HPDE6-E6E7 (cell line): ENCODE measurements around the gene HDAC4.
A peak's percentile ranks its signal among the peaks of the same experiment; 100 is the strongest.

ENCODE experiments used
- DNase-seq: peaks from one replicate; pipeline ENCODE4 v3.0.0; 2011; ENCODE audit warnings: missing footprints; ENCODE audit errors: extremely low spot score

The HDAC4 gene

GRCh38 chr2:239012936-239013677 lies 387.7 kb downstream of the HDAC4 start:
- no peak for DNase-seq

GRCh38 chr2:239012228-239012627 lies 388.6 kb downstream of the HDAC4 start:
- no peak for DNase-seq

- no peak for DNase-seq
These were observed 391.2 kb downstream of the HDAC4 start for GRCh38 chr2:239009589-239009961.

- DNase-seq: no peak
These were observed 391.9 kb downstream of the HDAC4 start for GRCh38 chr2:239008677-239009588.

- no peak for DNase-seq
These were observed 392.8 kb downstream of the HDAC4 start for GRCh38 chr2:239008004-239008403.

- DNase-seq: peak; percentile 41
These were observed 394.1 kb downstream of the HDAC4 start for GRCh38 chr2:239006622-239007285.

- no peak for DNase-seq
These were observed 395.2 kb downstream of the HDAC4 start for GRCh38 chr2:239005586-239005985.

- DNase-seq: no peak
These were observed 396.4 kb downstream of the HDAC4 start for GRCh38 chr2:239004274-239005015.

- no peak for DNase-seq
These were observed 397.1 kb downstream of the HDAC4 start for GRCh38 chr2:239003624-239004273.

GRCh38 chr2:239002954-239003623 lies 397.7 kb downstream of the HDAC4 start:
- DNase-seq: no peak

- no peak for DNase-seq
These were observed 398.2 kb downstream of the HDAC4 start for GRCh38 chr2:239002591-239002953.

GRCh38 chr2:239001794-239002193 lies 399.0 kb downstream of the HDAC4 start:
- DNase-seq: no peak

- no peak for DNase-seq
These were observed 400.2 kb downstream of the HDAC4 start for GRCh38 chr2:239000500-239001073.

- no peak for DNase-seq
These were observed 400.7 kb downstream of the HDAC4 start for GRCh38 chr2:239000089-239000488.

GRCh38 chr2:238999291-238999741 lies 401.5 kb downstream of the HDAC4 start:
- DNase-seq: no peak

GRCh38 chr2:238998801-238999200 lies 402.0 kb downstream of the HDAC4 start:
- DNase-seq: no peak
